ENCODE measurements around the gene RERE. TPM values are rescaled to one million over a fixed set of nuclear protein-coding genes. Genes with fewer than 3 reads are reported as not detected.
"Not testable (repeated sequence)": the region's sequence is repeated elsewhere in the genome, so short reads cannot be mapped to it uniquely, and the experiment has no call there.

Gene RERE
- total and polyA plus RNA-seq, 2 donors, result 69.0 to 168 TPM

DNA sequence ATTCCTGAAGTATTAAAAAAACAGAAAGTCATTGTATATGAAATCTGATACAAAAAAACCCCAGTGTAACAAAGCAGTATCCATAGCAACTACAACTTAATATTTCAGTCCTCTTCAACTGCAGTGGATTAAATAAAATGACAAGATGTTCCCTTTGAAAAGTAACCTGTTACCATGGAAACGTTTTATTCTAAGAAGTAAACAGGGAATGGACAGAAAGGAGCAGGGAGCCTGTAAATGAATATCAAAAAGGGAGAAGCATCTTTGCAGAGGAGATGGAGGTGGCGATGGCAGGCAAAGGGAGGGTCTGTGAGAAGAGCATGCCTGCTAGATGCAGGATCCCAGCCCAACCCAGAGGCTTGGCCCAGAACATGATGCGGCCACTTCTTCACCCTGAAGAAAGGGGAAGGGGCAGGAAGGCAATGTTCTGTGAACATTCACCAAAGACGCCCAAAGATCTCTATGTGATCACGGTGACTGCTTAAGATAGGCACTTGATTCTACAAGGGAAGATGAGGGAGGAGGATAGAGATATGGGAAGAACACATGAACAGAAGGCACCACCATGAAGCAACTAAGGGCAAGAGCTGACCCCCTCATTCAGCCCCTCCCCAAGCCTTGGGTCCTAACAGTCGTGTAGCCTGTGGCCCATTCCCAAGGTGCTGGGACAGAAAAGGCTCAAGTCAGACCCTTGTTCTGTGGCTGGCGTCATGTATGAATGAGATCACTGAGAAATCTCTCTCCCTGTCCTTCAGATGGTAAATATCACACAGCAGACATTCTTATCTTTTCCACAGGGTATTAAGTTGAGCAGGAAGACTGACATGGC is 299.6 kb downstream of the RERE start:
- Histone ChIP-seq H3K4me3 (ENCODE audit: low read depth, low read length) (no peak overlapping the region), H3K4me1 (ENCODE audit: insufficient read depth) (peaks cover 3% of the 10 kb centered on the region), H3K27ac (ENCODE audit: low read depth) (no peak overlapping the region), H3K36me3 (ENCODE audit: insufficient read depth) (peaks cover 7% of the 10 kb centered on the region)
- 69% methylated on average over 7 of the region's 7 CpGs for WGBS
- no peak for DNase-seq (ENCODE audit: extremely low spot score)

DNA sequence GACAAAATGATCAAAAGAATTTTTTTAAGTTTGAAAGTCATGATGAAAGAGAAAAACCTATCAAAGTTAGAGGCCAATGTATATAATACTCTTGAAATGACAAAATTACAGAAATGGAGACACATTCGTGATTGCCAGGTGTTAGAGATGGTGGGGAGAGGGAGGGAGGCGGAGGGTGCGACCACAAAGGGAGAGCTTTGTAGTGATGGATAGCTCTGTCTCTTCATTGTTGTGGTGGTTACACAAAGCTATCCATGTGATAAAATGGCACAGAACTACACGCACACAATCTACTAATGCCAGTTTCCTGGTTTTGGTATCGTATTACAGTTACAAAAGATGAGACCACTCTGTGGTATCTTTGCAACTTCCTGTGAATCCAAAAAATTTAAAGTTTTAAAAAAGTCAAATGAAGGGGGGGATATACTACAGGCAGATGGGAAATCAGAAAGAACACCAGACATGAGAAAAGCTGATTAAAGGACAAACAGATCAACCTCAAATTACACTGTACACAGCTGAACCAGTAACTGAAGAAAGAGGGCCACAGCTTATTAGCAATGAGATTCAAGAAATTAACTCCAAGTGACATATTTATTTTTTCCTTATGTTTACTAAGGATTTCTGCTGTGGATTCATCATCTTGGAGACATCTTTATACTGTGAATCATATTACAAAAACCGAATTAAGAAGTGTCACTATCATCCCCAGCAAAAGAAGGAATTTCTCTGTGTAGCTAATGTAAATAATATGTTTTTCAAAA is 300.5 kb downstream of the RERE start:
- Histone ChIP-seq H3K36me3 (ENCODE audit: insufficient read depth) (peaks cover 5% of the 10 kb centered on the region), H3K4me3 (ENCODE audit: low read depth, low read length) (no peak overlapping the region), H3K4me1 (ENCODE audit: insufficient read depth) (peaks cover 3% of the 10 kb centered on the region), H3K27ac (ENCODE audit: low read depth) (no peak overlapping the region)
- WGBS, result 66% methylated on average over 6 of the region's 6 CpGs
- no peak for DNase-seq (ENCODE audit: extremely low spot score)

DNA sequence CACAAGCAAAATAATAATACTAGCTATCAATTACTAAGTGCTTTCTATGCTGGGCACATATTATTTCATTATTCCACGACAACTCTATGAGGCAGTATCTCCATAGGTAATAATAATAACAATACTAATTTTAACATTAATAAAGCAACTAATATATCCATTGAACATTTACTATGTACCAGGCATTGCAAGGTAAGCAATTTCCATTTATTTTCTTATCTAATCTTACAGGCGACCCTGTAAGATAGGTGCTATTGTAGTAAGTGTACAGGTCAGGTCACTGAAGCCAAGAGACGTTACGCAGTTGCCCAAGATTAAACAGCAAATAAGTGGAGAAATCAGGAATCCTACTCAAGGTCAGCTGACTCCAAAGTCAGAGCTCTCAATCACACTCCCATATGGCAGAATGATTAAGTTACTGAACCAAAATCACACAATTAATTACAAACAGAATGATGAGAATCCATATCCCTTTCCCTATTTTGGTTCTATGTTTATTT is 301.1 kb downstream of the RERE start:
- Histone ChIP-seq H3K36me3 (ENCODE audit: insufficient read depth) (peaks cover 2% of the 10 kb centered on the region), H3K4me3 (ENCODE audit: low read depth, low read length) (no peak overlapping the region), H3K4me1 (ENCODE audit: insufficient read depth) (peaks cover 3% of the 10 kb centered on the region), H3K27ac (ENCODE audit: low read depth) (no peak overlapping the region)
- DNase-seq (ENCODE audit: extremely low spot score), result no peak
- WGBS, result 90% methylated on average over 4 of the region's 4 CpGs

DNA sequence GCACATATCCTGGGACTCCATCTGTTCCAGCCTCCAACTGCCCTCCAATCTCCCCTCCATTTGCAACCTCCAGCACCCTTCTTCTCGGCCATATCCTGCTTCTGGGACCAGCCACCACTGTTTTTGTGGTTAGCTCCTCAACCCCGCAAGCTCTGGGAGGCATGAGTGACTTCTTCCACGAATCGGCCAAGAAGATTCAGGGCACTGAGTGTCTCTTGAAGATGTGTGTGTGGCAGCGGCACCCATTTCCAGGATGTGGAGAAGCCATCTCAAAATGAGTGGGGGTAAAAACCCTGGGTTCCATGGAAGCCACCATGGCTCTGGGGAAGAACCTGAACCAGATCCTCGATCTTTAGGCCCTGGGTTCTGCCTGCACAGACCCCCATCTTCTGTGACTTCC is 304.9 kb downstream of the RERE start:
- H3K4me1 ChIP-seq (ENCODE audit: insufficient read depth), result no peaks in the 10 kb centered on the region
- H3K27ac ChIP-seq (ENCODE audit: low read depth), result no peak overlapping the region
- DNase-seq (ENCODE audit: extremely low spot score), result no peak
- H3K4me3 ChIP-seq (ENCODE audit: low read depth, low read length), result no peak overlapping the region
- WGBS, result 94% methylated on average over 6 of the region's 6 CpGs
- H3K36me3 ChIP-seq (ENCODE audit: insufficient read depth), result peaks cover 2% of the 10 kb centered on the region

DNA sequence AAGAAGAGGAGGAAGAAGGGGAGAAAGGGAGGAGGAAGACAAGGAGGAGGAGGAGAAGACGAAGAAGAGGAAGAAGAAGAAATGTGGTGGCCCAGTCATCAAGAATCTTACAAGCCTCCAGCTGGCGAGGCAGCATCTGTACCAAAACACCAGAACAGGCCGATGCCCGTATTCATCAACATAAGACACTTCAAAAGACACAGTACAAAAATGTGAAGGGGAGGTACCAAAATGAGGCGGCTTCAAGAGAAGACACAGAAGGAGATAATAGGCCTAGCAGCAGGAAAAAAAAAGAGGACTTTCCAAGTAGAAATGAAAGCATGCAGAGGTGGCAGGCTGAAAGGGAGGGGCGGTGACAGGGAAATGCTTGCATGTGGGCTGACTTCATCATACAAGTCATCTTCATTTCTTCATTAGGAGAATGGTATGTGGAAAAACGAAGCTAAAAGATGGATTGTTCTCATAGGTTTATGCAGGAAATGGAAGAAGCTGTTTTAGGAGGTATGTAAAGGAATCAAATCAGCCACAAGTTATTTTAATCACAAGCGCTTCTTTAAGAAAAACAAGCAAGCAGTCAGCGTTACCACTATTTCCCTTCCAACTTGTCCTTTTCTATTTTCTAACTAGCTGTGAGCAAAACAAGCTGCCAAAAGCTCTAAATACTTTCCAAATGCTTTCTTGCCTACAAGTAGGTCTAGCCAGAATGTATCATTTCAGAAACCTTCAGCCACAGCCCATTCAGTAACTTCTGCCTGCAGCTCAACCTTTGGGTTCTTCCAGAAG is 307.2 kb downstream of the RERE start:
- WGBS, result 19% methylated on average over 9 of the region's 9 CpGs
- no peaks in the 10 kb centered on the region for H3K4me1 ChIP-seq (ENCODE audit: insufficient read depth)
- no peaks in the 10 kb centered on the region for H3K36me3 ChIP-seq (ENCODE audit: insufficient read depth)
- no peak overlapping the region for H3K4me3 ChIP-seq (ENCODE audit: low read depth, low read length)
- DNase-seq (ENCODE audit: extremely low spot score), result peak; percentile 36
- H3K27ac ChIP-seq (ENCODE audit: low read depth), result peak overlapping the region; percentile 30

DNA sequence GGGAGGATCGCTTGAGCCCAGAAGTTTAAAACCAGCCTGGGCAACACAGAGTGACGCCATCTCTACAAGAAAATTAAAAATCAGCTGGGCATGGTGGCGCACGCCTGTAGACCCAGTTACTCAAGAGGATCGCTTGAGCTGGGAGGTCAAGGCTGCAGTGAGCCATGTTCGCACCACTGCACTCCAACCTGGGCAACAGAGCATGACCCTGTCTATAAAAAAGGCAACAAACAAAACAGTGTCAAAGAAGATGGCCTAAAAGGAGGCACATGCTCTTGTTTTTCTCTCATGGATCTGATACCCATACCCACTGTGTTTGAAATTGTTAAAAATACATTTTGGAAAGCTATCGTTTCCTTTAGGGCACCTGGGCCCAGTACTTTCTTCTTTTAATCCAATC is 307.9 kb downstream of the RERE start:
- peak overlapping the region; percentile 30 for H3K27ac ChIP-seq (ENCODE audit: low read depth)
- no peak overlapping the region for H3K4me3 ChIP-seq (ENCODE audit: low read depth, low read length)
- no peak for DNase-seq (ENCODE audit: extremely low spot score)
- no peaks in the 10 kb centered on the region for H3K4me1 ChIP-seq (ENCODE audit: insufficient read depth)
- no peaks in the 10 kb centered on the region for H3K36me3 ChIP-seq (ENCODE audit: insufficient read depth)
- WGBS, result 95% methylated on average over 7 of the region's 7 CpGs

DNA sequence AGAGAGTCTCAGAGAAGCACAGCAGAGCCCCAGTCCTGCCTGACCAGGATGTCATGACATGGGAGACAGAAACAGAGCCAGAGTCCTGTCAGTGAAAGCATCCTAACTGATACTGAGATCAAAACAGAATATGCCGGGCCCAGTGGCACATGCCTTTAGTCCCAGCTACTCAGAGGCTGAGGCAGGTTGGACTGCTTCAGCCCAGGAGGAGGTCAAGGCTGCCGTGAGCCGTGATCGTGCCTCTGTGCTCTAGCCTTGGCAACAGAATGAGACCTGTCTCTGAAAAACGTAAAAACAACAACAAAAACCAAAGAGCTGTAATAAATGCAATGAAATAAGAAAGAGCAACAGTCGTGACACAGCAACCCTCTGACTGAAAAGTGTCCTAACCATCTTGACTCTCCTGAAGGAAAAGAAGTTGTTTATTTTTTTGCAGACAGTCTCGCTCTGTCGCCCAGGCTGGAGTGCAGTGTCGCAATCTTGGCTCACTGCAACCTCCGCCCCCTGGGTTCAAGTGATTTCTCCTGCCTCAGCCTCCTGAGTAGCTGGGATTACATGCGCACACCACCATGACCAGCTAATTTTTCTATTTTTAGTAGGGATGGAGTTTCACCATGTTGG is 310.3 kb downstream of the RERE start:
- 85% methylated on average over 11 of the region's 11 CpGs for WGBS
- no peaks in the 10 kb centered on the region for H3K4me1 ChIP-seq (ENCODE audit: insufficient read depth)
- no peaks in the 10 kb centered on the region for H3K36me3 ChIP-seq (ENCODE audit: insufficient read depth)
- H3K27ac ChIP-seq (ENCODE audit: low read depth), result no peak overlapping the region
- H3K4me3 ChIP-seq (ENCODE audit: low read depth, low read length), result no peak overlapping the region
- no peak for DNase-seq (ENCODE audit: extremely low spot score)

DNA sequence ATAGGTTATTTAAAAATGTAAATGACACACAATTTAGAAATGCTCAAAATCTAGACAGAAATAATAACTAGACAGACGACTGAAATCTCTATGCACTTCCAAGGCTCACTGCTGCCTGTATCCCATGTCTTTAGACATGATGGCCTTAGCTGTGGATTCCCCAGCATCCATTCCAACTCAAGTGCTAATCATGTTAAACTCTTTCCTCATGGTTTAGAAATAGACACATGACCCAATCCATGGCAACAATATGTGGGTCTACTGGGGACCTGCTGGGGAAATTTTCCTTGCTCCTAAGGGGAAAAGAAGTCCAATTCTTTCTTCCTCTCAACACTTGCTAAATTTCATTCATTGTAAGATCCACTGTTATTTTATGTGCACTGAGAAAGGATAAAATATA is 311.0 kb downstream of the RERE start:
- H3K27ac ChIP-seq (ENCODE audit: low read depth), result no peak overlapping the region
- DNase-seq (ENCODE audit: extremely low spot score), result no peak

DNA sequence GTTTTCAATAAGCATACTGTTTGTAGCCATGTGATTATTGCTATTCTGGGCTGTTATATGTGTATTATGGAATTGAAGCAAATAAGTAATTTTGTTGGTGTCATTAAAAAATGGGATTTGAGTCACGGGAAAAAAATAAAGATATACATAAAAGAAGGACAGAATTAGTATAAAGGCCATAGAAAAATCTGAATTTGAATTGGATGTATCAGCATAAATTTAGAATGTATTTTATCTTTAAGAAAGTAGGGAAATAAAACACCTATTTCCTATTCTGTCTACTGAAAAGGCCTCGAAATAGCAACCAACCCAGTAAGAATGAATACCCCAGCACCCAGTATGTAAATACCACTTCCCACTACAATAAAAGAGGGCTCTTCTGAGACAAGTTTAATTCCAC is 313.6 kb downstream of the RERE start:
- DNase-seq (ENCODE audit: extremely low spot score), result no peak
- 94% methylated on average over 2 of the region's 2 CpGs for WGBS
- Histone ChIP-seq H3K4me3 (ENCODE audit: low read depth, low read length) (no peak overlapping the region), H3K36me3 (ENCODE audit: insufficient read depth) (peaks cover 2% of the 10 kb centered on the region), H3K27ac (ENCODE audit: low read depth) (no peak overlapping the region), H3K4me1 (ENCODE audit: insufficient read depth) (no peaks in the 10 kb centered on the region)

More for the DNA sequence above, 311.0 kb downstream of the RERE start:
- Histone ChIP-seq H3K36me3 (ENCODE audit: insufficient read depth) (no peaks in the 10 kb centered on the region), H3K4me1 (ENCODE audit: insufficient read depth) (no peaks in the 10 kb centered on the region), H3K4me3 (ENCODE audit: low read depth, low read length) (no peak overlapping the region)
- 81% methylated on average over 1 of the region's 1 CpG for WGBS

DNA sequence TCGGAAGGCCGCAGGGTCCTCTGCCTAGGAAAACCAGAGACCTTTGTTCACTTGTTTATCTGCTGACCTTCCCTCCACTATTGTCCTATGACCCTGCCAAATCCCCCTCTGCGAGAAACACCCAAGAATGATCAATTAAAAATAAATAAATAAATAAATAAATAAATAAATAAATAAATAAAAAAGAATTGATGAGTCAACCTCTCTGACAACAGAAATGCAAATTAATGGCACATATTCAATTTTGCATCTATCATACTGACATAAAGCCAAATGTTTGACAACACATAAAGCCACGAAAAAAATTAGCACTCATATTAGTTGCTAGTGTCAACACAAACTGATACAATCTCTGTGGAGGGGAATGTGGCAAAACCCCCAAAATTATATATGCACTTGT is 314.5 kb downstream of the RERE start:
- H3K36me3 ChIP-seq (ENCODE audit: insufficient read depth); H3K4me3 ChIP-seq (ENCODE audit: low read depth, low read length); H3K4me1 ChIP-seq (ENCODE audit: insufficient read depth); H3K27ac ChIP-seq (ENCODE audit: low read depth); DNase-seq (ENCODE audit: extremely low spot score): not testable (repeated sequence)
- WGBS, result 83% methylated on average over 4 of the region's 4 CpGs

DNA sequence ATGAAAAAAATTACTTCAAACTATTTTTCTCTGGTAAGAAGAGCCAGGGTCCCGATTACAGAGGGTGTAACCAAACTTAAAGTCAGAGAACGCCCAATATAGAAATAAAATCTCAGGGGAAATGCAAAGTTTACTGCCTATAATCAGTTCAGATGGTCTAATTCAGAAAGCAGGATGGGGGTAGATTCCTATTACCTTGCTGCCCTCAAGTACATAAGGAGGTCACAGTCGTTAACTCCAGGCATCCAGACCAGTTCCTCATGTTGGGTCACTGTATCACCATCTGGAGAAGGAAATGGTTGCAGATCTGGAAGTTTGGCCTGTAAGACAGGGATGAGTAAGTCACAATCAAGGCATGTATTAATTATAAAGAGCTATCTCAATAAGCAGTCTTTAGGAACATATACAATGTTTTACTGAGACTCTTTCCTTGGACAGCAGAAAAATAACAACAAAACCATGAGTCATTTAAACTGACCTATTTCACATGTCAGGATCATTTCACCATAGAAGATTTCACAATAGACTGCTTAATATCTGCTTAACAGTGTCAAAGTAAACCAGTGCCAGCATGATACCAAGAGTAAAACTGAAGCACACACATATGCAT is 320.1 kb downstream of the RERE start:
- H3K4me1 ChIP-seq (ENCODE audit: insufficient read depth), result peaks cover 1% of the 10 kb centered on the region
- H3K27ac ChIP-seq (ENCODE audit: low read depth), result peak overlapping the region; percentile 60
- WGBS, result 60% methylated on average over 3 of the region's 3 CpGs
- no peak overlapping the region for H3K4me3 ChIP-seq (ENCODE audit: low read depth, low read length)
- H3K36me3 ChIP-seq (ENCODE audit: insufficient read depth), result peaks cover 5% of the 10 kb centered on the region
- DNase-seq (ENCODE audit: extremely low spot score), result no peak

DNA sequence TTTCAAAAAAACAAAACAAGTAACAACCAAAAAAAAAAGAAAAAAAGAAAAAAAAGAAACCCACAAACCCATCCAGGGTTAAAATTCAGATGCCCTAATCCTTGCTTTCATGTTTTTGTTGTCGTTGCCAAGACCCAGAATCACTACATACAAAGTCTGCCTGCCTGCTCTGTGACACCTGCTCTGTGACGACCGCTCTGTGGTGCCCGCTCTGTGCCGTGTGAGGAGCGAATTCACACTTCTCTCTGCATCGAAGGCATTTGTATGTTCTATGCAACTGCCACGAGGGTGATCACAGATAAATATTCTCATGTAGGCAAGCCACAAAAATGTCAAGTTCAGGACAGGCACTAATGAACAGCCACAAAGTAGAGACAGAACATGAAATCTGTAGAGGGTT is 321.0 kb downstream of the RERE start:
- peaks cover 1% of the 10 kb centered on the region for H3K4me1 ChIP-seq (ENCODE audit: insufficient read depth)
- H3K4me3 ChIP-seq (ENCODE audit: low read depth, low read length), result no peak overlapping the region
- DNase-seq (ENCODE audit: extremely low spot score), result no peak
- H3K27ac ChIP-seq (ENCODE audit: low read depth), result no peak overlapping the region
- WGBS, result 73% methylated on average over 8 of the region's 8 CpGs
- peaks cover 5% of the 10 kb centered on the region for H3K36me3 ChIP-seq (ENCODE audit: insufficient read depth)

DNA sequence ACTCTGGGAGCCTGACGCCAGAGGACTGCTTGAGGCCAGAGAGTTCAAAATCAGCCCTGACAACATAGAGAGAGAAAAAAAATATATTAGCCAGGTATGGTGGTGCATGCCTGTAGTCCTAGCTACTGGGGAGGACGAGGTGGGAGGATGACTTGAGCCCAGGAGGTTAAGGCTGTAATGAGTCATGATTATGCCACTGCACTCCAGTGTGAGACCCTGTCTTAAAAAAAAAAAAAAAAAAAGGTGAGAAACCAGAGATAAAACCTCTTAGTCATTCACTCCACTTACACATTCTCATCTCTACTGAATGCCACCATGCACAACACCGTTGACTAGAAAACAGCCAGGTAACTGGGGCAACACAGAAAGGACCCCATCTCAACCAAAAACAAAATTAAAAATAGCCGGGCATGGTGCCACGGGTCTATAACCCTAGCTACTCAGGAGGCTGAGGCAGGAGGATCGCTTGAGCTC is 321.5 kb downstream of the RERE start:
- no peak overlapping the region for H3K4me3 ChIP-seq (ENCODE audit: low read depth, low read length)
- WGBS, result 90% methylated on average over 6 of the region's 6 CpGs
- H3K36me3 ChIP-seq (ENCODE audit: insufficient read depth), result peaks cover 5% of the 10 kb centered on the region
- DNase-seq (ENCODE audit: extremely low spot score), result no peak
- no peak overlapping the region for H3K27ac ChIP-seq (ENCODE audit: low read depth)
- H3K4me1 ChIP-seq (ENCODE audit: insufficient read depth), result peaks cover 1% of the 10 kb centered on the region
